Measurements from ENCODE around the gene CHMP4A. TPM values are rescaled to one million over a fixed set of nuclear protein-coding genes. Genes with fewer than 3 reads are reported as not detected.
A peak's percentile ranks its signal among the peaks of the same experiment; 100 is the strongest.

The CHMP4A gene
- total and polyA plus RNA-seq, 2 of the 13 experiments (the other 11 are each of a cell fraction or from before 2014, with no cell fraction given), result 83.6 to 113 TPM

DNA sequence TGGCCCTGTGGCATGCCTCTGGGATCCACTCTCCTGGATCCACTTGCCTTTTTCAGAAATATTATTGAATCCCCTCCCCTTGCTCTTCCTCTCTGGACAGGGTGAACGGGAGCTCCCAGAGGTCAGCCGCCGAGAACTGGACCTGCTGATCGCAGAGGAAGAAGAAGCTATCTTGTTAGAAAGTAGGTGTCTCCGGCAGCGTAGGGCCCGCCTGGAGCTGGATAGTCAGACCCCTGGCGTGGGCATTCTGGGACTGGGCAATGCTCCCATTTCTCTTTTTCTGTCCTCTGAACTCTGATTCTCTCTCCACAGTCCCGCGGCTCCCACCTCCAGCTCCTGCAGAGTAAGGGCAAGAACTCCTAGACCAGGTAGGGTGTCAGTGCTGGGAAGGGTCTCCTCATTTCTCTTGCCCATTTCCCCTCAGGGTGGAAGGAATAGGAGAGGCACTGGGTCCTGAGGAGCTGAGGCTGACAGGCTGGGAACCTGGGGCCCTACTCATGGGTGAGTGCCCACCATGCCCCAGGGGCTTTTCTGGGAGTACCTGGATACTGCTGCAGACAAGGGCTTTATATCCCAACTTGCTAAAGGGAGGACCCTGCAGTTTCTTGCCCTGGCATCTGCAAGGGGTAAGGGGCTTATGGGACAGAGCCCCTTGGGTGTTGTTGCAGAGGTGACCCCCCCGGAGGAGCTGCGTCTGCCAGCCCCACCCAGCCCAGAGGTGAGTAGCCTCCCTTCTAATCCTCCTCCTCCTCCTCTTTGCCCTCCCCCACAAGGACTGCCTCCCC is 36.1 kb downstream of the CHMP4A start (continued):
- TF ChIP-seq, protein P1, sequence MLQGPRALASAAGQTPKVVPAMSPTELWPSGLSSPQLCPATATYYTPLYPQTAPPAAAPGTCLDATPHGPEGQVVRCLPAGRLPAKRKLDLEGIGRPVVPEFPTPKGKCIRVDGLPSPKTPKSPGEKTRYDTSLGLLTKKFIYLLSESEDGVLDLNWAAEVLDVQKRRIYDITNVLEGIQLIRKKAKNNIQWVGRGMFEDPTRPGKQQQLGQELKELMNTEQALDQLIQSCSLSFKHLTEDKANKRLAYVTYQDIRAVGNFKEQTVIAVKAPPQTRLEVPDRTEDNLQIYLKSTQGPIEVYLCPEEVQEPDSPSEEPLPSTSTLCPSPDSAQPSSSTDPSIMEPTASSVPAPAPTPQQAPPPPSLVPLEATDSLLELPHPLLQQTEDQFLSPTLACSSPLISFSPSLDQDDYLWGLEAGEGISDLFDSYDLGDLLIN (CRISPR knock-in tag; IDR thresholded peaks at IDR 0.05; ENCODE audit: borderline replicate concordance), result no peak

DNA sequence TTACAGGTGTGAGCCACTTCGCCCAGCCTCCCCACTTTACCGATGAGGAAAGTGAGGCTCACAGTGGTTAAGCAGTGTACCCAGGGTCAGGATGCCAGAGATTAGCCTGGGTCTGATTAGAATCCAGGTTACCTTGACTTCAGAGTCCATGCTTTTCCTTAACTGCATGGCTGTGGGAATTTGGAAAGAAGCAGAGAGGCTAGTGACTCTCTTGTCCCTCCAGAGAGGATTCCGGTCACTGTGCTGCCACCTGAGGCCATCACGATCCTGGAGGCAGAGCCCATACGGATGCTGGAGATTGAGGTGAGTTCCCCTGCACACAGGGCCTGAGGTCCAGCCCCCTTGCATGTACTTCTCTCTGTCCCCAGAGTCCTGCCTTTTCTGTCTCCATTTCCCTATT is 36.7 kb downstream of the CHMP4A start:
- Histone ChIP-seq H3K4me1 (ENCODE audit: insufficient read depth, low read length) (no peaks in the 10 kb centered on the region), H3K9ac (ENCODE audit: insufficient read depth, low read depth, low read length) (no peak overlapping the region), H4K20me1 (ENCODE audit: insufficient read depth, low read length) (no peaks in the 10 kb centered on the region), H3K4me2 (ENCODE audit: low read depth, low read length) (no peak overlapping the region), H2AFZ (ENCODE audit: low read length) (no peak overlapping the region), H3K4me3 (replicated peaks in 1 of 3; ENCODE audit: insufficient read depth in 1 of 3, low read depth in 2 of 3, low read length in 3 of 3) (no peak overlapping the region), H3K27ac (ENCODE audit: extremely low read length, insufficient read depth, low read length) (no peak overlapping the region), H3K36me3 (replicated peaks in 1 of 2; ENCODE audit: control insufficient read depth in 1 of 2, insufficient read depth in 2 of 2, low read length in 2 of 2) (peaks cover 37 to 40% of the 10 kb centered on the region in 2 experiments), H3K79me2 (ENCODE audit: insufficient read depth, low read length) (no peaks in the 10 kb centered on the region), H3K27me3 (ENCODE audit: control insufficient read depth in 1 of 2, insufficient read depth in 2 of 2, low read length in 2 of 2) (no peaks in the 10 kb centered on the region), H3K9me3 (ENCODE audit: low read length) (no peaks in the 10 kb centered on the region)
- FAIRE-seq (peak; percentile 15), ATAC-seq (no peak), DNase-seq (ENCODE audit: low spot score) (no peak)
- intact Hi-C loops (cut with micrococcal nuclease; ENCODE audit: unreplicated experiment) (no loop called here), in situ Hi-C loops (cut with HindIII; ENCODE audit: extremely low pct_ligation_motif_present, low pct_unique_long_range_greater_than_20kb) (no loop called here)
- POLR2A ChIA-PET, result interaction anchor here (1.0 to 6.7 kb wide), 10 partner anchors 12 to 83 kb away, joined by 3 to 65 read pairs (median 6); partner anchors contain the start of genes DCAF11, EMC9, IPO4 and IRF9
- CTCF ChIA-PET (ENCODE audit: low intra/inter-chr PET ratio, low total read pairs), result no interaction called here
- BruUV-seq (replicated peaks), result no TSS peak
- 95% methylated on average over 5 of the region's 5 CpGs for WGBS (ENCODE audit: low lambda C conversion rate)
- TF ChIP-seq PAWR (CRISPR knock-in tag; IDR thresholded peaks at IDR 0.05; ENCODE audit: borderline replicate concordance) (0 out of 2 replicates have a peak, but pooled peaks have one; percentile 57), KMT2A (CRISPR knock-in tag; IDR thresholded peaks at IDR 0.05) (0 out of 2 replicates have a peak, but pooled peaks have one; percentile 13), ZNF354B (CRISPR knock-in tag; IDR thresholded peaks at IDR 0.05) (peak; percentile 53; the same call in 1 of the 2 replicates), MZF1 (CRISPR knock-in tag; IDR thresholded peaks at IDR 0.05; ENCODE audit: borderline replicate concordance) (no peak), ZNF780A (CRISPR knock-in tag; IDR thresholded peaks at IDR 0.05) (no peak), ISL2 (CRISPR knock-in tag; IDR thresholded peaks at IDR 0.05) (no peak), ZKSCAN1 (IDR thresholded peaks at IDR 0.05; ENCODE audit: low read length) (no peak), ZNF510 (CRISPR knock-in tag; IDR thresholded peaks at IDR 0.05; ENCODE audit: low read depth) (no peak), ZC3H4 (CRISPR knock-in tag; IDR thresholded peaks at IDR 0.05; ENCODE audit: borderline replicate concordance) (peak; percentile 28; the same call in 1 of the 2 replicates), RXRA (CRISPR knock-in tag; IDR thresholded peaks at IDR 0.05) (0 out of 2 replicates have a peak, but pooled peaks have one; percentile 7), ZNF343 (CRISPR knock-in tag; IDR thresholded peaks at IDR 0.05) (0 out of 2 replicates have a peak, but pooled peaks have one; percentile 62), ZZZ3 (CRISPR knock-in tag; IDR thresholded peaks at IDR 0.05; ENCODE audit: borderline replicate concordance) (0 out of 2 replicates have a peak, but pooled peaks have one; percentile 19), MAFG (CRISPR knock-in tag; IDR thresholded peaks at IDR 0.05) (no peak), HMGA1 (CRISPR knock-in tag; conservative IDR thresholded peaks at IDR 0.05) (no peak)
- TF ChIP-seq, protein P2, sequence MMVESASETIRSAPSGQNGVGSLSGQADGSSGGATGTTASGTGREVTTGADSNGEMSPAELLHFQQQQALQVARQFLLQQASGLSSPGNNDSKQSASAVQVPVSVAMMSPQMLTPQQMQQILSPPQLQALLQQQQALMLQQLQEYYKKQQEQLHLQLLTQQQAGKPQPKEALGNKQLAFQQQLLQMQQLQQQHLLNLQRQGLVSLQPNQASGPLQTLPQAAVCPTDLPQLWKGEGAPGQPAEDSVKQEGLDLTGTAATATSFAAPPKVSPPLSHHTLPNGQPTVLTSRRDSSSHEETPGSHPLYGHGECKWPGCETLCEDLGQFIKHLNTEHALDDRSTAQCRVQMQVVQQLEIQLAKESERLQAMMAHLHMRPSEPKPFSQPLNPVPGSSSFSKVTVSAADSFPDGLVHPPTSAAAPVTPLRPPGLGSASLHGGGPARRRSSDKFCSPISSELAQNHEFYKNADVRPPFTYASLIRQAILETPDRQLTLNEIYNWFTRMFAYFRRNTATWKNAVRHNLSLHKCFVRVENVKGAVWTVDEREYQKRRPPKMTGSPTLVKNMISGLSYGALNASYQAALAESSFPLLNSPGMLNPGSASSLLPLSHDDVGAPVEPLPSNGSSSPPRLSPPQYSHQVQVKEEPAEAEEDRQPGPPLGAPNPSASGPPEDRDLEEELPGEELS (CRISPR knock-in tag; IDR thresholded peaks at IDR 0.05), result no peak
- TF ChIP-seq, protein P3, sequence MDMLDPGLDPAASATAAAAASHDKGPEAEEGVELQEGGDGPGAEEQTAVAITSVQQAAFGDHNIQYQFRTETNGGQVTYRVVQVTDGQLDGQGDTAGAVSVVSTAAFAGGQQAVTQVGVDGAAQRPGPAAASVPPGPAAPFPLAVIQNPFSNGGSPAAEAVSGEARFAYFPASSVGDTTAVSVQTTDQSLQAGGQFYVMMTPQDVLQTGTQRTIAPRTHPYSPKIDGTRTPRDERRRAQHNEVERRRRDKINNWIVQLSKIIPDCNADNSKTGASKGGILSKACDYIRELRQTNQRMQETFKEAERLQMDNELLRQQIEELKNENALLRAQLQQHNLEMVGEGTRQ (IDR thresholded peaks at IDR 0.05; ENCODE audit: low read depth, low read length), result no peak
- TF ChIP-seq, protein P3 (CRISPR knock-in tag; IDR thresholded peaks at IDR 0.05; ENCODE audit: borderline replicate concordance), result no peak

Data from HepG2 (cell line).